CD4-positive, CD25-positive, alpha-beta regulatory T cell (primary cell): ENCODE data around the gene COMMD6. TPM values are rescaled to one million over a fixed set of nuclear protein-coding genes. Genes with fewer than 3 reads are reported as not detected.

Source experiments
- ATAC-seq, 2 donors: fragments of 150-1000 bp; cut with Tn5 transposase; one replicate each; pipeline ENCODE4 v1.10.0; 2021; ENCODE audit warnings: low read depth in 2 of 2, moderate number of reproducible peaks in 2 of 2, moderate library complexity in 1 of 2
- DNase-seq, 3 donors: peaks; one replicate each; pipeline versions ENCODE4 v3.0.0 to v3.0.0-alpha.2; 2012 to 2022; ENCODE audit warnings: mixed read lengths in 1 of 3
- H3K27ac ChIP-seq: one replicate; pipeline ENCODE4 v1.7.0; 2013; ENCODE audit warnings: mild to moderate bottlenecking, low read length; ENCODE audit not compliant: insufficient read depth, poor library complexity, severe bottlenecking
- H3K27me3 ChIP-seq: one replicate; pipeline ENCODE4 v1.7.0; 2013; ENCODE audit warnings: low read length; ENCODE audit not compliant: control insufficient read depth, insufficient read depth
- H3K36me3 ChIP-seq: one replicate; pipeline ENCODE4 v1.7.0; 2013; ENCODE audit warnings: mild to moderate bottlenecking, low read length, moderate library complexity; ENCODE audit not compliant: control insufficient read depth, insufficient read depth
- H3K4me1 ChIP-seq: 2 replicates; pipeline ENCODE4 v1.7.0; 2013; ENCODE audit warnings: mild to moderate bottlenecking, low read length; ENCODE audit not compliant: insufficient read depth, control insufficient read depth, poor library complexity, severe bottlenecking
- H3K4me3 ChIP-seq: one replicate; pipeline ENCODE4 v1.7.0; 2013; ENCODE audit warnings: low read depth, mild to moderate bottlenecking, low read length, moderate library complexity
- H3K9me3 ChIP-seq, 2 experiments: 1 replicate in 1 of 2; 2 replicates in 1 of 2; pipeline ENCODE4 v1.7.0; 2013; ENCODE audit warnings: low read length in 2 of 2, mild to moderate bottlenecking in 1 of 2, moderate library complexity in 1 of 2; ENCODE audit not compliant: control insufficient read depth in 2 of 2
- H3K27ac Mint-ChIP-seq, 3 donors: one replicate each; pipeline ENCODE4 v1.8.0; 2020 to 2022; ENCODE audit warnings: mild to moderate bottlenecking in 3 of 3, mixed read lengths in 3 of 3, moderate library complexity in 2 of 3
- H3K27me3 Mint-ChIP-seq: one replicate; pipeline ENCODE4 v1.8.0; 2022; ENCODE audit warnings: mild to moderate bottlenecking, mixed read lengths
- H3K36me3 Mint-ChIP-seq: one replicate; pipeline ENCODE4 v1.8.0; 2020; ENCODE audit warnings: mixed read lengths
- H3K4me1 Mint-ChIP-seq, 4 donors: one replicate each; pipeline ENCODE4 v1.8.0; 2020 to 2022; ENCODE audit warnings: mixed read lengths in 4 of 4, mild to moderate bottlenecking in 1 of 4
- H3K4me3 Mint-ChIP-seq, 4 donors: one replicate each; pipeline ENCODE4 v1.8.0; 2020 to 2022; ENCODE audit warnings: mild to moderate bottlenecking in 4 of 4, mixed read lengths in 4 of 4, moderate library complexity in 3 of 4
- H3K9me3 Mint-ChIP-seq, 7 donors: one replicate each; pipeline ENCODE4 v1.8.0; 2020 to 2022; ENCODE audit warnings: mixed read lengths in 7 of 7, mild to moderate bottlenecking in 3 of 7, moderate library complexity in 2 of 7
- polyA plus RNA-seq, 4 donors: library from polyadenylated mRNA; unstranded; fragments of 300-500 nt; fragmentation: Illumina TruSeq; gene quantifications; one replicate each; pipeline ENCODE4 v1.2.3, GENCODE V29; 2021
- total RNA-seq: library from RNA; stranded (reverse); gene quantifications from one replicate; pipeline ENCODE4 v1.2.3, GENCODE V29; 2022

COMMD6 gene
- total and polyA plus RNA-seq, 5 donors from 2014 or later = 194 to 750 (median 691) TPM

- H3K27me3 Mint-ChIP-seq = no peaks in the 10 kb centered on the region
Observed at GRCh38 chr13:75518439-75519088, 19.1 kb downstream of the COMMD6 start.

GRCh38 chr13:75514080-75514995, 23.3 kb downstream of the COMMD6 start:
- H3K4me3 Mint-ChIP-seq = no peak overlapping the region

More at GRCh38 chr13:75518439-75519088, 19.1 kb downstream of the COMMD6 start:
- H3K27ac ChIP-seq = no peak overlapping the region
- no peaks in the 10 kb centered on the region for H3K36me3 Mint-ChIP-seq
- H3K4me1 ChIP-seq = no peaks in the 10 kb centered on the region
- no peak overlapping the region for H3K27ac Mint-ChIP-seq
- H3K36me3 ChIP-seq = no peaks in the 10 kb centered on the region
- no peak for DNase-seq
- H3K9me3 Mint-ChIP-seq = peaks cover 0 to 8% (median 0%) of the 10 kb centered on the region in 7 donors
- H3K4me1 Mint-ChIP-seq = no peaks in the 10 kb centered on the region
- H3K9me3 ChIP-seq = no peaks in the 10 kb centered on the region
- H3K4me3 ChIP-seq = no peak overlapping the region
- H3K4me3 Mint-ChIP-seq = no peak overlapping the region
- no peak for ATAC-seq
- H3K27me3 ChIP-seq = peaks cover 7% of the 10 kb centered on the region

GRCh38 chr13:75513271-75513670, 24.4 kb downstream of the COMMD6 start:
- H3K36me3 ChIP-seq = no peaks in the 10 kb centered on the region
- H3K9me3 Mint-ChIP-seq = peaks cover 0 to 1% (median 0%) of the 10 kb centered on the region in 7 donors
- peaks cover 4% of the 10 kb centered on the region for H3K27me3 Mint-ChIP-seq
- peaks cover 8% of the 10 kb centered on the region for H3K27me3 ChIP-seq
- ATAC-seq (no peak), DNase-seq (no peak)
- no peaks in the 10 kb centered on the region for H3K9me3 ChIP-seq
- H3K4me3 ChIP-seq = no peak overlapping the region
- H3K4me1 Mint-ChIP-seq = no peaks in the 10 kb centered on the region
- H3K4me3 Mint-ChIP-seq = no peak overlapping the region
- H3K27ac ChIP-seq = no peak overlapping the region
- H3K27ac Mint-ChIP-seq = no peak overlapping the region
- H3K36me3 Mint-ChIP-seq = no peaks in the 10 kb centered on the region
- no peaks in the 10 kb centered on the region for H3K4me1 ChIP-seq

More at GRCh38 chr13:75514080-75514995, 23.3 kb downstream of the COMMD6 start:
- H3K4me1 ChIP-seq = no peaks in the 10 kb centered on the region
- ATAC-seq = no peak
- peaks cover 8% of the 10 kb centered on the region for H3K27me3 ChIP-seq
- no peaks in the 10 kb centered on the region for H3K36me3 ChIP-seq
- DNase-seq = no peak
- H3K9me3 ChIP-seq = no peaks in the 10 kb centered on the region
- H3K4me3 ChIP-seq = no peak overlapping the region
- no peak overlapping the region for H3K27ac Mint-ChIP-seq
- no peak overlapping the region for H3K27ac ChIP-seq
- peaks cover 0 to 1% (median 0%) of the 10 kb centered on the region in 7 donors for H3K9me3 Mint-ChIP-seq
- H3K36me3 Mint-ChIP-seq = no peaks in the 10 kb centered on the region
- no peaks in the 10 kb centered on the region for H3K4me1 Mint-ChIP-seq
- H3K27me3 Mint-ChIP-seq = peaks cover 4% of the 10 kb centered on the region

- no peak overlapping the region for H3K4me3 ChIP-seq
- ATAC-seq = no peak
- peaks cover 0 to 1% (median 0%) of the 10 kb centered on the region in 7 donors for H3K9me3 Mint-ChIP-seq
- H3K36me3 Mint-ChIP-seq = no peaks in the 10 kb centered on the region
- H3K36me3 ChIP-seq = no peaks in the 10 kb centered on the region
- H3K9me3 ChIP-seq = no peaks in the 10 kb centered on the region
- DNase-seq = no peak
- no peaks in the 10 kb centered on the region for H3K4me1 Mint-ChIP-seq
- no peak overlapping the region for H3K27ac ChIP-seq
- H3K4me3 Mint-ChIP-seq = no peak overlapping the region
- peaks cover 8% of the 10 kb centered on the region for H3K27me3 ChIP-seq
- no peaks in the 10 kb centered on the region for H3K4me1 ChIP-seq
- H3K27ac Mint-ChIP-seq = no peak overlapping the region
- H3K27me3 Mint-ChIP-seq = peaks cover 4% of the 10 kb centered on the region
Observed at GRCh38 chr13:75512253-75512652, 25.4 kb downstream of the COMMD6 start.

DNA sequence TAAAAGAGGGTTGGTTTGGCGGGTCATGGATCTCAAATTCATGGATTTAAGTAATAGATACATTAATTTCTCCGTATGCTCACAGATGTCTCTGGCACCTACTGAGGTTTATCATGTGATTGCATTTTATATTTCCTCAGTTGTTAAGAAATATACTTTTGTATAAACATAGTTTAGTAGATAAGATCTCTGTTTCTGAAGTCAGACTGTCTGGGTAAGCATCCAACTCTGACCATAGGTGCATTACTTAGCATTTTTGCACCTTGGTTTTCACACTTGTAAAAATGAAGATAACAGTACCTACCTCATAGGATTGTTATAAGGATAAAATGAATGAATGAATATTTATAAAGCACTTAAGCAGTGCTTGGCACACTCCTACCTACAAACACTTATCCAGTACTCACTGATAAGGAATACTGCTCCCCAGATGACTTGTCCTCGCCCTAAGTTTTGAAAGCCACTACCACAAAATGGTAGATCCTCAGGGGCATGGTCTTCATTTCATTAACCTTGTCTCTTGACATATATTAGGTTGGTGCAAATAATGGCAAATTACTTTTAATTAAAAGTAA, 26.5 kb downstream of the COMMD6 start:
- Histone ChIP-seq H3K9me3 (no peaks in the 10 kb centered on the region), H3K36me3 (no peaks in the 10 kb centered on the region), H3K27me3 (peaks cover 8% of the 10 kb centered on the region), H3K27ac (no peak overlapping the region), H3K4me3 (no peak overlapping the region), H3K4me1 (no peaks in the 10 kb centered on the region)
- peaks cover 0 to 1% (median 0%) of the 10 kb centered on the region in 7 donors for H3K9me3 Mint-ChIP-seq
- DNase-seq (no peak), ATAC-seq (no peak)
- no peak overlapping the region for H3K4me3 Mint-ChIP-seq
- peaks cover 4% of the 10 kb centered on the region for H3K27me3 Mint-ChIP-seq
- H3K4me1 Mint-ChIP-seq = no peaks in the 10 kb centered on the region
- H3K27ac Mint-ChIP-seq = no peak overlapping the region
- no peaks in the 10 kb centered on the region for H3K36me3 Mint-ChIP-seq

- no peak for DNase-seq
- H3K36me3 Mint-ChIP-seq = no peaks in the 10 kb centered on the region
- Histone ChIP-seq H3K27ac (no peak overlapping the region), H3K9me3 (no peaks in the 10 kb centered on the region), H3K27me3 (no peaks in the 10 kb centered on the region), H3K36me3 (no peaks in the 10 kb centered on the region), H3K4me1 (no peaks in the 10 kb centered on the region), H3K4me3 (no peak overlapping the region)
- H3K4me3 Mint-ChIP-seq = no peak overlapping the region
- peaks cover 4% of the 10 kb centered on the region for H3K27me3 Mint-ChIP-seq
- H3K27ac Mint-ChIP-seq = no peak overlapping the region
- H3K4me1 Mint-ChIP-seq = no peaks in the 10 kb centered on the region
- peaks cover 0 to 1% (median 0%) of the 10 kb centered on the region in 7 donors for H3K9me3 Mint-ChIP-seq
- no peak for ATAC-seq
Observed at GRCh38 chr13:75508002-75508548, 29.6 kb downstream of the COMMD6 start.

DNA sequence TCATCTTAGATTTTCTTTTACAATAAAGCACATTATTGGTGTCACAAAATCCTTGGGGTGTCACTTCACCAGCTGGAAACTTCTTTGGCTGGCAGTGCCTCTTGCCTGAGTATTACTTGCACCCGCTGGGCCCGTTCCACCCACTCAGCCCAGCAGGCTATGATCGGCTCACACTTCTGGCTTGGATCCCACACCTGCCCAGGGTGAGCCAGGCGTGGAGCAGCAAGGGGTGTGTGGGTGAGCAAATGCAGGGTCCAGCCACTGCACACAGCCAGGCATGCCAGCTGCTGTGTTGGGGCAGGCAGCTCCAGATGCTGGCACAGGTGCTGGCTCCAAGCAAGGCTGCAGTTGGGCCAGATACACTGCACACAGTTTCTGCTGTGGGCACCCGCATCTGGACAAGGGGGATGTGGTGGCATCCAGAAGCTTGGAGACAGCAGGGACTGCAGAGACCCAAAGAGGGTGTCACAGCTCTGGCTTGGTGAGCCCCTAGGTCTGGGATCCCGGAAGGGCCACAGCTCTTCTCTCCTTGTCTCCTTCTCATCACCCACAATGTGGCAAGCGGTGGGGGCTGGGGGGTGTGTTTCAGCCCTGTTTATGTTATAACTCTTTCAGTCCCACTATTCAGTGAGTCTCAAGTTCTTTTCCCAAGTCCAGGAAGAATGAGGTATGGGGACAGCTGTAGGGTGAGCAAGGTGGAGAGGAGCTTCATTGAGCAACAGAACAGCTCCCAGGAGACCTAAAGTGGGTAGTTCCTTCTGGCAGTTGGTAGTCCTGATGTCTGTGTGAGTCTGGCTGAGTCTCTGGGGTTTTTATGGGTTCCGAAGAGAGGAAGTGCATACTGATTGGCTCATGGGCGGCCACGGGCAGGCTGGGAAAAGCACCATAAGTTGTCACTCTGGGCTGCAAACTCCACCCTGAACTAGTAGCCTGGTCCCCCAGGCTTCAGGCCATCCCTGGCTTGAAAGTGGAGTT, 30.3 kb downstream of the COMMD6 start:
- no peak for ATAC-seq
- H3K27ac Mint-ChIP-seq = no peak overlapping the region

More for the DNA sequence above, 30.3 kb downstream of the COMMD6 start:
- Mint-ChIP-seq H3K4me3 (no peak overlapping the region), H3K27me3 (peaks cover 2% of the 10 kb centered on the region), H3K4me1 (no peaks in the 10 kb centered on the region), H3K36me3 (no peaks in the 10 kb centered on the region), H3K9me3 (peaks cover 0 to 1% (median 0%) of the 10 kb centered on the region in 7 donors)
- H3K36me3 ChIP-seq = no peaks in the 10 kb centered on the region
- H3K4me3 ChIP-seq = no peak overlapping the region
- no peaks in the 10 kb centered on the region for H3K4me1 ChIP-seq
- DNase-seq = no peak
- H3K27me3 ChIP-seq = no peaks in the 10 kb centered on the region
- H3K9me3 ChIP-seq = no peaks in the 10 kb centered on the region
- H3K27ac ChIP-seq = no peak overlapping the region
